ENCODE measurements around the gene PRKAR2A. TPM values are rescaled to one million over a fixed set of nuclear protein-coding genes. Genes with fewer than 3 reads are reported as not detected.
"Not testable (repeated sequence)": the region's sequence is repeated elsewhere in the genome, so short reads cannot be mapped to it uniquely, and the experiment has no call there.

PRKAR2A gene
- polyA plus RNA-seq, 3 donors, result 43.9 to 53.6 (median 50.5) TPM

- DNase-seq (ENCODE audit: low read depth in 3 of 3, low spot score in 2 of 3), result no peak
Measured at GRCh38 chr3:48845170-48845569, 2.5 kb downstream of the PRKAR2A start.

DNA sequence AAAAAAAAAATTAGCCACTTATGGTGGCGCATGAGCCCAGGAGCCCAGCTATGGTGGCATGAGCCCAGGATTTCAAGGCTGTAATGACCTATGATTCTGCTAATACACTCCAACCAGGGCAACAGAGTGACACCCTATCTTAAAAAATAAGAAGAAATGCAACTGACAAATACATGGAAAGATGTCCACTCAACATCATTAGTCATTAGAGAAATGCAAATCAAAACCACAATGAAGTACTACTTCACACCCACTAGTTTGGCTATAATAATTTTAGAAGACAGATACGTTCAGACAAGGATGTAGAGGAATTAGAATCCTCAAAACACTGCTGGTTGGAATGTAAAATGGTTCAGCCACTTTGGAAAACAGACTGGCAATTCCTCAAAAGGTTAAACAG is 10.5 kb downstream of the PRKAR2A start:
- DNase-seq (ENCODE audit: low read depth in 3 of 3, low spot score in 2 of 3), result no peak

DNA sequence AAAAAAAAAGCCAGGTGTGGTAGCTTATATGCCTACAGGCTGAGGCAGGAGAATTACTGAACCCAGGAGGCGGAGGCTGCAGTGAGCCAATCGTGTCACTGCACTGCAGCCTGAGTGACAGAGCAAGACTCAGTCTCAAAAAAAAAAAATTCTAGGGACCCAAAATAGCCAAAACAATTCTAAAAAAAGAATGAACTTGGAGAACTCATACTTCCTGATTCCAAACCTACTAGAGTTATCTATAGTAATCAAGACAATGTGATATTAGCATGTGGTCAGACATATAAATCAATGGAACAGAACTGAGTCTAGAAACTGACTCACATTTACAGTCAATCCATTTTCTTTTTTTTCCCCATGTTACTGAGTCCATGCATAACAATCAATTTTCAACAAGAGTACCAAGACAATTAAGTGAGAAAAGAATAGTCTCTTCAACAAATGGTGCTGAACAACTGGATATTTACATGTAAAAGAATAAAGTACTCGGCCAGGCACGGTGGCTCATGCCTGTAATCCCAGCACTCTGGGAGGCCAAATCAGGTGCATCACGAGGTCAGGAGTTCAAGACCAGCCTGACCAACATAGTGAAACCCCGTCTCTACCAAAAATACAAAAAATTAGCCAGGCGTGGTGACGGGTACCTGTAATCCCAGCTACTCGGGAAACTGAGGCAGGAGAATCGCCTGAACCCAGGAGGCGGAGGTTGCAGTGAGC is 11.9 kb downstream of the PRKAR2A start:
- no peak for DNase-seq (ENCODE audit: low read depth in 3 of 3, low spot score in 2 of 3)

GRCh38 chr3:48832684-48833083 is 15.0 kb downstream of the PRKAR2A start:
- DNase-seq (ENCODE audit: low read depth in 3 of 3, low spot score in 2 of 3), result no peak

GRCh38 chr3:48830715-48831114 is 17.0 kb downstream of the PRKAR2A start:
- DNase-seq (ENCODE audit: low read depth in 3 of 3, low spot score in 2 of 3), result no peak

GRCh38 chr3:48829525-48829924 is 18.1 kb downstream of the PRKAR2A start:
- DNase-seq (ENCODE audit: low read depth in 3 of 3, low spot score in 2 of 3), result not testable (repeated sequence)

- not testable (repeated sequence) for DNase-seq (ENCODE audit: low read depth in 3 of 3, low spot score in 2 of 3)
Measured at GRCh38 chr3:48827874-48828273, 19.8 kb downstream of the PRKAR2A start.

- DNase-seq (ENCODE audit: low read depth in 3 of 3, low spot score in 2 of 3), result no peak
Measured at GRCh38 chr3:48826451-48826850, 21.2 kb downstream of the PRKAR2A start.

DNA sequence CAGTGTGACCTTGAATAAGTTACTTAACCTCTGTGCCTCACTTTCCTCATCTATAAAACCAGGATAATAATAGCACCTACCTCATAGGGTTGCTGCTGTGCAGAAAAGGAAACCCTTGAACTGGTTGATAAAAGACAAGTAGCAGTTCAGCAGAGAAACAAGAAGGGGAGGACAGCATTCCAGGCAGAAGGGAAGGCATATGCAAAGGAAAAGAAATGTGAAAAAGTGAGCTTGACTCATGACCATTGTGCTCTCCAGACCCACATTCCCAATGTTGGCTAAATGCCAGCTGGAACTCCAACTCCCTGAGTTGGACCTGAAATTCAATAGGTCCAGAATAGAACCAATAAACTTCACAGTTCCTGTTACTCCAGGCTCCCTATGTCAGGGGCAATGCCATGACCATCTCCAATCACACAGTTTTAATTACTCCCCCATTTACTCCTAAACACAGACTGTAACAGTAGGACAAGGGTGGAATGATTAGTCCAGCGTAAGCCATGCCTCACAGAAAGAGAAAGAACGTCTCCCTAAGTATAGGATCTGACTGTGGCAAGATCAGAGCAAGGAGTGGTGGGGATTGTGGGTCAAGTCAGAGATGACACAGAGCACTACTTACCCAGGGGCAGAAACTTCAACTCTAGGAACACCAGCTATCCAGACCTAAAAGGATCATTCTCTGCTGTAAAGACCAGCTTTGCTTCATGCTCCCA is 26.9 kb downstream of the PRKAR2A start:
- no peak for DNase-seq (ENCODE audit: low read depth in 3 of 3, low spot score in 2 of 3)

- no peak for DNase-seq (ENCODE audit: low read depth in 3 of 3, low spot score in 2 of 3)
Measured at GRCh38 chr3:48819234-48820221, 28.1 kb downstream of the PRKAR2A start.

DNA sequence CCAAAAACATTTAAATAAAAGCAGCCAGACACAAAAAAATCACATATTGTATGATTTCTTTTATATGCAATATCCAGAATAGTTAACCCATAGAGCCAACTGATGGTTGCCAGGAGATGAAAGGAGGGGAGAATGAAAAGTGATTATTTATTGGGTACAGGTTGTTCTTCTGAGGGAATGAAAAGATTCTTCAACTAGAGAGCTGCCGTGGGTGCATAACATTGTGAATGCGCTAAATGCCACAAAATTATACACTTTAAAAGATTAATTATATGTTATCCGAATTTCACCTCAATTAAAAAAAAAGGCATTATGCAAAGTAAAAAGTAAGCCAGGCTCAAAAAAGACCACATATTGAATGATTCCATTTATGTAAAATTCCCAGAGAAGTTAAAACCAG is 36.1 kb downstream of the PRKAR2A start:
- DNase-seq (ENCODE audit: low read depth in 3 of 3, low spot score in 2 of 3), result no peak

GRCh38 chr3:48804930-48805329 is 42.7 kb downstream of the PRKAR2A start:
- DNase-seq (ENCODE audit: low read depth in 3 of 3, low spot score in 2 of 3), result no peak

- DNase-seq (ENCODE audit: low read depth in 3 of 3, low spot score in 2 of 3), result not testable (repeated sequence)
Measured at GRCh38 chr3:48800831-48801230, 46.8 kb downstream of the PRKAR2A start.

GRCh38 chr3:48798998-48799397 is 48.7 kb downstream of the PRKAR2A start:
- DNase-seq (ENCODE audit: low read depth in 3 of 3, low spot score in 2 of 3), result no peak

DNA sequence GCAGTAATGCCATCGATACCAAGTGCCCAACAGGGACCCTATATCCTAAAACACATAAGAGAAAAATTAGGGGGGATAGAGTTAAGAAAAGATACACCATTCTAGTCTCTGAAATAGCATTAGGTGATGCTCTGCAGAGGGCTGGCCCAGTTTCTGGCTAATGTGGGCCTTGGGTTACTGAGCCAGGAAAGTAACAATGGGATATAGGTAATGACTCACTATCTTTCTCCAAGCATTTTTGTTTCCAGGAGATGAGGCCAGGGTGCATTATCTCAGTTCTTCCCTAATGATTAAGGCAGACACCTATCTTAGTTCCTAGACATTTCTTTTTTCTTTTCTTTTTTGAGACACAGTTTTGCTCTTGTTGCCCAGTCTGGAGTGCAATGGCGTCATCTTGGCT is 50.0 kb downstream of the PRKAR2A start:
- no peak for DNase-seq (ENCODE audit: low read depth in 3 of 3, low spot score in 2 of 3)

- DNase-seq (ENCODE audit: low read depth in 3 of 3, low spot score in 2 of 3), result no peak
Measured at GRCh38 chr3:48795997-48796732, 51.5 kb downstream of the PRKAR2A start.

DNA sequence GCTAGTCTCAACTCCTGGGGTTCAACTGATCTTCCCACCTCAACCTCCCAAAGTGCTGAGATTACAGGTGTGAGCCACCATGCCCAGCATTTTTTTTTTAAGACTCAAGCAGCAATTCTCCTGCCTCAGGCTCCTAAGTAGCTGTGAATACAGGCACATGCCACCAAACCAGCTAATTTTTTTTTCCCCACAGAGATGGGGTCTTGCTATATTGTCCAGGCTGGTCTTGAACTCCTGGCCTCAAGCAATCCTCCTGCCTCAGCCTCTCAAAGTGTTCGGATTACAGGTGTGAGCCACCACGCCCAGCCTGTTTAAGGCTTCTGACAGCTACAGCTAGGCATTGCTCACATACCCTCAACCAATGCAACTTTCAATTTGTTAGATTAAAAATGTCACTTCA is 54.2 kb downstream of the PRKAR2A start:
- not testable (repeated sequence) for DNase-seq (ENCODE audit: low read depth in 3 of 3, low spot score in 2 of 3)

- no peak for DNase-seq (ENCODE audit: low read depth in 3 of 3, low spot score in 2 of 3)
Measured at GRCh38 chr3:48789665-48790064, 58.0 kb downstream of the PRKAR2A start.

DNA sequence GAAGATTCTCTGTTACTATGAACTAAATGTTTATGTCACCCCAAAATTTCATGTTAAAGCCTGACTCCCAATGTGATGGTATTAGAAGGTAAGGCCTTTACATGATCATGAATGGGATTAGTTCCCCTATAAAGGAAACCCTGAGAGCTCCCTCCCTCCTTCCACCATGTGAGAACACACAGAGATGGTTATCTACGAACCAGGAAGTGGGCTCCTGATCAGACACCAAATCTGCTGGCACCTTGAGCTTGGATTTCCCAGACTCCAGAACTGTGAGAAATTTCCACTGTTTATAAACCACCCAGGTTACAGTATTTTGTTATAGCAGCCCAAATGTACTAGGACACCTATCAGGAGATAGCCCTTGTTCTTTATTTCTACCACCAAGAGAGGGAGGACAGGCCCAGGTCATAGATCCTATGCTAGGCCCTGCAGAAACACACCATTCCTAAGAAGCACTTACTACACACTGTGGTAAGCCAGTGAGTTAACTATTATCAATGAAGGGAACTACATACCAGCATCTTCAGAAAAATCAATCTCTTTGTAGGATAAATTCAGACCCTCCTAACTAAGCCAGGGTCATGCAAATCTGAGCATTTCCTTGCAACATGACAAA is 59.0 kb downstream of the PRKAR2A start:
- DNase-seq (ENCODE audit: low read depth in 3 of 3, low spot score in 2 of 3), result no peak
